ENCODE data around the gene CDK5RAP3.

GRCh38 chr17:47953909-47954308, 17.0 kb upstream of the CDK5RAP3 start:
- TF ChIP-seq MXI1 (IDR thresholded peaks at IDR 0.05; ENCODE audit: low read depth, low read length) (no peak), JUND (IDR thresholded peaks at IDR 0.05) (no peak)
- TF ChIP-seq, protein P1, sequence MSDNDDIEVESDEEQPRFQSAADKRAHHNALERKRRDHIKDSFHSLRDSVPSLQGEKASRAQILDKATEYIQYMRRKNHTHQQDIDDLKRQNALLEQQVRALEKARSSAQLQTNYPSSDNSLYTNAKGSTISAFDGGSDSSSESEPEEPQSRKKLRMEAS (IDR thresholded peaks at IDR 0.05; ENCODE audit: low read depth), result no peak
- TF ChIP-seq, protein P2, sequence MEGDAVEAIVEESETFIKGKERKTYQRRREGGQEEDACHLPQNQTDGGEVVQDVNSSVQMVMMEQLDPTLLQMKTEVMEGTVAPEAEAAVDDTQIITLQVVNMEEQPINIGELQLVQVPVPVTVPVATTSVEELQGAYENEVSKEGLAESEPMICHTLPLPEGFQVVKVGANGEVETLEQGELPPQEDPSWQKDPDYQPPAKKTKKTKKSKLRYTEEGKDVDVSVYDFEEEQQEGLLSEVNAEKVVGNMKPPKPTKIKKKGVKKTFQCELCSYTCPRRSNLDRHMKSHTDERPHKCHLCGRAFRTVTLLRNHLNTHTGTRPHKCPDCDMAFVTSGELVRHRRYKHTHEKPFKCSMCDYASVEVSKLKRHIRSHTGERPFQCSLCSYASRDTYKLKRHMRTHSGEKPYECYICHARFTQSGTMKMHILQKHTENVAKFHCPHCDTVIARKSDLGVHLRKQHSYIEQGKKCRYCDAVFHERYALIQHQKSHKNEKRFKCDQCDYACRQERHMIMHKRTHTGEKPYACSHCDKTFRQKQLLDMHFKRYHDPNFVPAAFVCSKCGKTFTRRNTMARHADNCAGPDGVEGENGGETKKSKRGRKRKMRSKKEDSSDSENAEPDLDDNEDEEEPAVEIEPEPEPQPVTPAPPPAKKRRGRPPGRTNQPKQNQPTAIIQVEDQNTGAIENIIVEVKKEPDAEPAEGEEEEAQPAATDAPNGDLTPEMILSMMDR (IDR thresholded peaks at IDR 0.05), result no peak

Measured in SK-N-SH (cell line).